Measurements from ENCODE around the gene RSPO4. TPM values are rescaled to one million over a fixed set of nuclear protein-coding genes. Genes with fewer than 3 reads are reported as not detected.
"Not testable (repeated sequence)": the region's sequence is repeated elsewhere in the genome, so short reads cannot be mapped to it uniquely, and the experiment has no call there.

The RSPO4 gene
- 1 to 10 TPM; 2.2 to 4.7 (median 3.5) TPM for polyA plus RNA-seq (ENCODE audit: insufficient read depth in 1 of 5, insufficient read length in 5 of 5, low replicate concordance in 1 of 5)
- long read RNA-seq, donor 1, result 0 reads
- long read RNA-seq, donor 2, result 0 reads
- long read RNA-seq, donor 3, result 0 reads
- long read RNA-seq, donor 4, result 0 reads
- long read RNA-seq, donor 5, partial matches to known transcripts, result 0 of 2 reads
- long read RNA-seq, donor 5, other reads (novel, unspliced or antisense), result 0 of 2 reads
- long read RNA-seq, donor 6, partial matches to known transcripts, result 0 of 1 reads
- long read RNA-seq, donor 6, other reads (novel, unspliced or antisense), result 0 of 1 reads
- long read RNA-seq, donor 7, partial matches to known transcripts, result 0 of 1 reads
- long read RNA-seq, donor 7, other reads (novel, unspliced or antisense), result 0 of 1 reads
- long read RNA-seq, donor 8, partial matches to known transcripts, result 0 of 1 reads
- long read RNA-seq, donor 8, other reads (novel, unspliced or antisense), result 0 of 1 reads

- DNase-seq, result no peak
Observed at GRCh38 chr20:1001911-1002681, at the start of gene RSPO4. TSS of gene RSPO4 (minus strand) at chr20:1002311. CDS start at chr20:1002164, 147 bp downstream.

GRCh38 chr20:1050440-1050839, 48.3 kb upstream of the RSPO4 start:
- no peak for DNase-seq

GRCh38 chr20:1045860-1046418, 43.8 kb upstream of the RSPO4 start:
- no peak for DNase-seq

GRCh38 chr20:1041845-1042390, 39.8 kb upstream of the RSPO4 start:
- DNase-seq, result no peak

- DNase-seq, result no peak
Observed at GRCh38 chr20:1038205-1038604, 36.1 kb upstream of the RSPO4 start.

GRCh38 chr20:1037039-1037438, 34.9 kb upstream of the RSPO4 start:
- no peak for DNase-seq

GRCh38 chr20:1035466-1035865, 33.4 kb upstream of the RSPO4 start:
- DNase-seq, result no peak

GRCh38 chr20:1034415-1034789, 32.3 kb upstream of the RSPO4 start:
- no peak for DNase-seq

GRCh38 chr20:1033751-1034414, 31.8 kb upstream of the RSPO4 start:
- DNase-seq, result no peak

GRCh38 chr20:1029980-1030379, 27.9 kb upstream of the RSPO4 start:
- DNase-seq, result no peak

- not testable (repeated sequence) for DNase-seq
Observed at GRCh38 chr20:1026214-1026613, 24.1 kb upstream of the RSPO4 start.

GRCh38 chr20:1022871-1023270, 20.8 kb upstream of the RSPO4 start:
- no peak for DNase-seq

- DNase-seq, result no peak
Observed at GRCh38 chr20:1020614-1021013, 18.5 kb upstream of the RSPO4 start.

GRCh38 chr20:1019344-1019743, 17.2 kb upstream of the RSPO4 start:
- DNase-seq, result no peak

- no peak for DNase-seq
Observed at GRCh38 chr20:1017677-1018076, 15.6 kb upstream of the RSPO4 start.

GRCh38 chr20:1015181-1015580, 13.1 kb upstream of the RSPO4 start:
- no peak for DNase-seq

- DNase-seq, result no peak
Observed at GRCh38 chr20:1014471-1014870, 12.4 kb upstream of the RSPO4 start.

- DNase-seq, result no peak
Observed at GRCh38 chr20:1013566-1014340, 11.6 kb upstream of the RSPO4 start.

- no peak for DNase-seq
Observed at GRCh38 chr20:1012359-1013168, 10.5 kb upstream of the RSPO4 start.

GRCh38 chr20:1010659-1011058, 8.5 kb upstream of the RSPO4 start:
- DNase-seq, result no peak

All from right lung (tissue), 10 donors.